NT2/D1 (cell line): ENCODE results near the gene SSH2.
"Not testable (repeated sequence)": the region's sequence is repeated elsewhere in the genome, so short reads cannot be mapped to it uniquely, and the experiment has no call there.

Experiments used
- DNase-seq: peaks from one replicate; pipeline ENCODE4 v3.0.0-alpha.2; 2011; ENCODE audit warnings: low read depth, low spot score
- H3K27me3 ChIP-seq: 2 replicates; pipeline ENCODE4 v1.6.0; 2011; ENCODE audit warnings: mild to moderate bottlenecking; ENCODE audit not compliant: insufficient read length, insufficient read depth
- H3K36me3 ChIP-seq: 2 replicates; pipeline ENCODE4 v1.6.1; 2011; ENCODE audit warnings: mild to moderate bottlenecking, low read length, mixed read lengths; ENCODE audit not compliant: insufficient read depth, insufficient read length
- H3K4me1 ChIP-seq: 2 replicates; pipeline ENCODE4 v1.5.1; 2011; ENCODE audit not compliant: insufficient read depth, insufficient read length
- H3K4me3 ChIP-seq: 2 replicates; pipeline ENCODE4 v1.5.1; 2011; ENCODE audit warnings: low read depth; ENCODE audit not compliant: insufficient read length
- H3K9ac ChIP-seq: 2 replicates; pipeline ENCODE4 v1.6.0; 2011; ENCODE audit warnings: low read depth; ENCODE audit not compliant: insufficient read length
- H3K9me3 ChIP-seq: 2 replicates; pipeline ENCODE4 v1.5.1; 2011; ENCODE audit warnings: mild to moderate bottlenecking, low read length; ENCODE audit not compliant: insufficient read depth
- SUZ12 ChIP-seq: IDR thresholded peaks from 2 replicates; pipeline ENCODE4 v1.6.1; 2011; ENCODE audit not compliant: insufficient read length, insufficient read depth; ENCODE audit errors: extremely low read depth
- YY1 ChIP-seq: IDR thresholded peaks from 2 replicates; pipeline ENCODE4 v1.6.1; 2011; ENCODE audit not compliant: insufficient read length, insufficient read depth
- ZNF274 ChIP-seq: IDR thresholded peaks from 2 replicates; pipeline ENCODE4 v1.6.1; 2011; ENCODE audit warnings: mild to moderate bottlenecking, low read depth, low read length

SSH2 gene

GRCh38 chr17:29881256-29881655 lies 48.8 kb downstream of the SSH2 start:
- TF ChIP-seq ZNF274 (no peak), SUZ12 (no peak), YY1 (no peak)
- Histone ChIP-seq H3K4me1 (no peaks in the 10 kb centered on the region), H3K9ac (no peak overlapping the region)

DNA sequence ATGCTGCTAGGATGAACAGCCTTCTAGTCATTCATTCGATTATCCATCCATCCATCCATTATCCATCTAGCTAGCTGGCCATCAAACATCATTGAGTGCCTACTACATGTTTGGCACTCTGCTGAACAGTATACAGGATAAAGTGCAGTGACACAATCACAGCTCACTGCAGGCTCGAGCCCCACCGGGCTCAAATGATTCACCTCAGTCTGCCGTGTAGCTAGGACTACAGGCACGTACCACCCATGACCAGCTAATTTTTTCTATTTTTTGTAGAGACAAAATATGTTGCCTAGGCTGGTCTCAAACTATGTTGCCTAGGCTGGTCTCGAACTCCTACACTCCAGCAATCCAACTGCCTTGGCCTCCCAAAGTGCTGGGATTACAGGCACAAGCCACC lies 50.0 kb downstream of the SSH2 start:
- no peak overlapping the region for H3K4me3 ChIP-seq
- no peak for TF ChIP-seq SUZ12
- no peak for TF ChIP-seq ZNF274
- no peak for TF ChIP-seq YY1
- H3K9me3 ChIP-seq = no peaks in the 10 kb centered on the region
- H3K36me3 ChIP-seq = no peaks in the 10 kb centered on the region
- H3K4me1 ChIP-seq = no peaks in the 10 kb centered on the region
- no peak overlapping the region for H3K9ac ChIP-seq
- DNase-seq = no peak
- no peaks in the 10 kb centered on the region for H3K27me3 ChIP-seq

More at GRCh38 chr17:29881256-29881655, 48.8 kb downstream of the SSH2 start:
- DNase-seq = no peak
- no peaks in the 10 kb centered on the region for H3K27me3 ChIP-seq
- H3K4me3 ChIP-seq = no peak overlapping the region
- no peaks in the 10 kb centered on the region for H3K9me3 ChIP-seq
- no peaks in the 10 kb centered on the region for H3K36me3 ChIP-seq

DNA sequence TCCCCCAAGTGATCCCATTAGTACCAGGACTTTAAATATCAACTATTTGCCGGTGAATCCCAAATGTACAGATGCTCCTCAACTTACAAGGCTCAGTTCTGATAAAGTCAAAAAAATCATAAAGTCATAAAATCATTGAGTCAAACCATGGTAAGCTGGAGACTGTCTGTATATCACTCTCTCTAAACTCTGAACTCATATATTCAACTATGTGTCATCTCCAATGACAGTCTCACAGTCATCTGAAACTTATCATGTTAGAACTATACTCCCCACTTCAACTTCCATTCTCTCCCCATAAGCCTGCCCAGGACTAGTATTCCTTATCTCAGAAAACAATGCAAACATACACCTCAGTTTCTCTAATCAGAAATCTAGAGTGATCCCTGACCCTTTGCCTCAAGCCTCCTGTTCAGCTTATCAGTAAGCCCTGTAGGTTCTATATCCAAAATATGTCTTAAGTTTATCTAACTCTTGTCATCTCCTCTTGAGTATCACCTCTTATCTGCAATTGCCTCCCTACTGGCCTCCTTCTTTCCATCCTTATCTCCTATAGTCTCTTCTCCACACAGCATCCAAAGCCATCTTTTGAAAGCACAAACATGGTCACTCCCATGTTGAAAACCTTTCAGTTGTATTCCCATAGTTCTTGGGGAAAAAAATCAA lies 55.0 kb downstream of the SSH2 start:
- Histone ChIP-seq H3K36me3 (no peaks in the 10 kb centered on the region), H3K9ac (no peak overlapping the region), H3K4me3 (no peak overlapping the region), H3K27me3 (no peaks in the 10 kb centered on the region), H3K4me1 (no peaks in the 10 kb centered on the region), H3K9me3 (no peaks in the 10 kb centered on the region)
- TF ChIP-seq YY1 (no peak), SUZ12 (no peak), ZNF274 (no peak)
- DNase-seq = no peak

- not testable (repeated sequence) for H3K27me3 ChIP-seq, H3K36me3 ChIP-seq, H3K9me3 ChIP-seq, H3K9ac ChIP-seq, H3K4me1 ChIP-seq, DNase-seq, H3K4me3 ChIP-seq
Measured at GRCh38 chr17:29874358-29874757, 55.7 kb downstream of the SSH2 start.

GRCh38 chr17:29873476-29873875 lies 56.6 kb downstream of the SSH2 start:
- Histone ChIP-seq H3K4me1 (no peaks in the 10 kb centered on the region), H3K27me3 (no peaks in the 10 kb centered on the region), H3K36me3 (no peaks in the 10 kb centered on the region), H3K4me3 (no peak overlapping the region), H3K9ac (no peak overlapping the region), H3K9me3 (no peaks in the 10 kb centered on the region)
- no peak for DNase-seq
- TF ChIP-seq SUZ12 (no peak), ZNF274 (no peak), YY1 (no peak)

- Histone ChIP-seq H3K4me3 (no peak overlapping the region), H3K27me3 (no peaks in the 10 kb centered on the region), H3K4me1 (no peaks in the 10 kb centered on the region), H3K9me3 (no peaks in the 10 kb centered on the region), H3K36me3 (no peaks in the 10 kb centered on the region), H3K9ac (no peak overlapping the region)
- no peak for DNase-seq
- TF ChIP-seq SUZ12 = no peak
- TF ChIP-seq YY1 = no peak
- TF ChIP-seq ZNF274 = no peak
Measured at GRCh38 chr17:29870836-29871465, 59.1 kb downstream of the SSH2 start.

DNA sequence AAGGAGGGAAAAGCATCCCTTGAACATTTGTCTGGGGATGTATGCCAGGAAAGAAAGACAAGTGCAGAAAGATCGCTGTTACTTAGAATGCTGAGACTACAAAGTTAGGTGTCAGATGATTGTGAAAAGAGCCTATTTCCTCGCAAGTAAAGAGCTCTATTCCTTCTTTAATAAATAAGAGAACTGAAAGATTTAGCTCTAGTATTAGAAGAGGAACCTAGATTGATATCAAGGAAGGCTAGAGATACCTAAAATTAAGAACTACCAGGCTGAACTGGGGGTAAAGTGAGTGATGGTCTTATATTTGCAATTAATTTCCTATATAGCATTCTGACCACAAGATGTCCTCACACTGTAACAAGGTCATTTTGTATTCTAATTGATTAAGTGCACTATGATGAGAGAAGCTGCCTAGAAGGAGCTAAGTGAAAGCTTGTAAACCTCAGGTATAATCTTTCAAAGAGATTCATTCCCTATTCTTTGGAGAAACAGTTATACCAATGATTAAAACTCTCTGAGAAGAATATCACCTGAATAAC lies 62.3 kb downstream of the SSH2 start:
- Histone ChIP-seq H3K36me3 (no peaks in the 10 kb centered on the region), H3K4me1 (peaks cover 3% of the 10 kb centered on the region), H3K27me3 (no peaks in the 10 kb centered on the region), H3K4me3 (no peak overlapping the region), H3K9me3 (no peaks in the 10 kb centered on the region), H3K9ac (no peak overlapping the region)
- no peak for TF ChIP-seq ZNF274
- TF ChIP-seq YY1 = no peak
- TF ChIP-seq SUZ12 = no peak
- no peak for DNase-seq
